GM18861 (cell line): Measurements from ENCODE around the gene PRKCD.

Experiments
- ATAC-seq: cut with Tn5 transposase; IDR thresholded peaks from one replicate; pipeline ENCODE4 v1.9.1; 2021; ENCODE audit not compliant: unreplicated experiment

PRKCD gene

DNA sequence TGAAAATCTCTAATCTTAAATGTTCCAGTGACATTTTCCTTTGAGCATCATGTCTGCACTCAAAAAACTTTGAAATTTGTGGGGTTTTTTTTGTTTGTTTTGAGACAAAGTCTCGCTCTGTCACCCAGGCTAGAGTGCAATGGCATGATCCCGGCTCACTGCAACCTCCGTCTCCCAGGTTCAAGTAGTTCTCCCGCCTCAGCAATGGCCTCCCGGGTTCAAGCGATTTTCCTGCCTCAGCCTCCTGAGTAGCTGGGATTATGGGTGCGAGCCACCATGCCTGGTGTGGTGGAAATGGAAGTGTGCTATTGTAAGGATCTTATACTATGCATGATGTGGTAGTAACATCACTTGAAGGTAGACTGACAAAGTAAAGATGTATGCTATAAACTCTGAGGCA, 52.3 kb downstream of the PRKCD start:
- no peak for ATAC-seq

DNA sequence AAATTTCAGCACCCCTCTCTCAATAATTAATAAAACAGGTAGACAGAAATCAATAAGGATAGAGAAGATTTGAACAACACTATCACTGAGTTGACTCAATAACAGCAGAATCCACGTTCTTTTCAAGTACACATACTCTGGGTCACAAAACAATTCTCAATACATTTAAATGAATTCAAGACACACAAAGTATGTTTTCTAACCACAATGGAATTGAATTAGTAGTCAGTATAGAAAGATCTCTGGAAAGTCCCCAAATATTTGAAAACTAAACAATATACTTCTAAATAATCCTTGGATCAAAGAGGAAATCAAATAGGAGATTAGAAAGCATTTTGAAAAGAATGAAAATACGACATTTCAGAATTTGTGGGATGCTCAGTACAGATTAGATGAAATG, 54.8 kb downstream of the PRKCD start:
- no peak for ATAC-seq

DNA sequence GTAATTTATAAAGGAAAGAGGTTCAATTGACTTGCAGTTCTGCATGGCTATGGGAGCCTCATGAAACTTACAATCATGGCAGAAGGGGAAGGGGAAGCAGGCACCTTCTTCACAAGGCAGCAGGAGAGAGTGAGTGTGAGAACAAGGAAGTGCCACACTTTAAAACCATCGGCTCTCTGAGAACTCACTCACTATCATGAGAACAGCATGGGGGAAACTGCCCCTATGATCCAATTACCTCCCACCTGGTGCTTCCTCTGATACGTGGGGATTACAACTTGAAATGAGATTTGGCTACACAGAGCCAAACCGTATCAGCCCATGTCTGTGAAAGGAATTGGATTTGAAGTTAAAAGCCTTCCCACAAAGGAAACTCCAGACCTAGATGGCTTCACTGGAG, 55.7 kb downstream of the PRKCD start:
- ATAC-seq, result no peak

DNA sequence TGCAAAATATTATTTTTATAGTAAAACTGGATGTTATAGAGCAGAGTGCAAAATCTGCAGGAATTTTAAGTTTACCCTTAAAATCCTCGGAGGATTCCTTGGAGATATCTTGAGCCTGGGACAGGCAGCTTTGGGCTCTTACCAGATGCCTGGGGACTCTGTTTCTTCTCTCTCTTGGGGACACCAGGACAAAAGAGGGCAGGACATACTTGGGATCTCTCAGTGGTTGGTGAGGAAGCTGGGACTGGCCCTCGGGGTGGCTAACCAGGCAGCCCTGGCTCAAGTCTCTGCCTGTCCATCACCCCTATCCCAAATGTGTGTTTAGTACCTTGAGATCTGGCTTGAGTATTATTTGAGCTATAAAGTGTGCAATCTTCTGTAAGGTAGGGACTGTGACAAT, 56.2 kb downstream of the PRKCD start:
- ATAC-seq, result no peak

DNA sequence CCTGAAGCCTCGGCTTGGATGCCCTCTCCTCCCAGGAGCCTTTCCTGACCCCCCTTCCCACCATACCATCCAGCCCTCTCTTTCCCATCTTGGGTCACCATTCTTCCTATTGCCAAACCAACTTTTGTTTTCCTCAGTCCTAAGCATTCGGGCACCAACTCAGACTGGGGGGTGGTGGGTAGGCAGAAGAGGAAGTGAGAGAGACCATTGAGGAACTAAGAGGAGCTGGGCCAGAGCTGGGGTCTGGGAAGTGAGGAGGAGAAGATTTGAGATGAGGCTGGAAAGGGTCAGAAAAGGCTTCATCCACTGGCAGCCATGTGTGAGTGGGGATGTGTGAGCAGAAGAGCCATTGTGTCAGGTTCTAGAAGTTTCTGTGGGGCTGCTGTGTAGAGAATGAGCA, 57.1 kb downstream of the PRKCD start:
- ATAC-seq, result no peak

DNA sequence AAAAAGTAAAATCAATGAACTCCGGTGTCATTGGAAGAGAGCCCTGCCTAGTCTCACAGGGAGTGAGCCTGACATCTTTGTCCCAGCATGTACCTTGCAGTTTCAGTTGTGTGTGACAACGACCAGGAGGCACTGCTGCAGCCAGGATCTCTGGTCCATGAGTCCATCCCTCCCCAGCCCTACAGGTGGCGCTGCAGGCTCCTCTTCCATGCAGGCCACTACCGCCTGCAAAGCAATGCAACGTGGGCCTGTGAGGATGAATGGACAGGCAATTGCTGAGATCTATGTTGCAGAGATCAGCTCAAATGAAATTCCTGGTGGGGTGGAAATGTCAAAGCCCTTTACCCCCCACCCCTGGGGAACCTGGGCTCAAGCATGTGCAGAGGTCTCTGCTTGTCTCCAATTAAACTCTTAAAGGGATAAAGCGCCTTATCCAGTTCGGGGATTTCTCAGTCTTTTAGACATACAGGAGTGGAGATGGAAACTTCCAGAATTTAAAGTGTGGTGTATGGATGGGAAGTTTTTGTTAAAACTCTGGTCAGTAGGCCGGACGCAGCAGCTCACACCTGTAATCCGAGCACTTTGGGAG, 59.0 kb downstream of the PRKCD start:
- ATAC-seq, result peak; percentile 72

DNA sequence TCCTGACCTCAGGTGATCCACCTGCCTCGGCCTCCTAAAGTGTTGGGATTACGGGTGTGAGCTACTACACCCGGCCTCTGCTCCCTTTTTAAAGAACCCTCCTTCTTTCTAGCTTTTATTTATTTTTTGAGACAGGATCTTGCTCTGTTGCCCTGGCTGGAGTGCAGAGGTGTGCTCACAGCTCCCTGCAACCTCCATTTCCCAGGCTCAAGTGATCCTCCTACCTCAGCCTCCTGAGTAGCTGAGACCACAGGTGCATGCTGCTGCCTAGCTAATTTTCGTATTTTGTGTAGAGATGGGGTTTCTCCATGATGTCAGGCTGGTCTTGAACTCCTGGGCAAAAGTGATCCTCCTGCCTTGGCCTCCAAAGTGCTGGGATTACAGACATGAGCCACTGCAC, 60.3 kb downstream of the PRKCD start:
- no peak for ATAC-seq

DNA sequence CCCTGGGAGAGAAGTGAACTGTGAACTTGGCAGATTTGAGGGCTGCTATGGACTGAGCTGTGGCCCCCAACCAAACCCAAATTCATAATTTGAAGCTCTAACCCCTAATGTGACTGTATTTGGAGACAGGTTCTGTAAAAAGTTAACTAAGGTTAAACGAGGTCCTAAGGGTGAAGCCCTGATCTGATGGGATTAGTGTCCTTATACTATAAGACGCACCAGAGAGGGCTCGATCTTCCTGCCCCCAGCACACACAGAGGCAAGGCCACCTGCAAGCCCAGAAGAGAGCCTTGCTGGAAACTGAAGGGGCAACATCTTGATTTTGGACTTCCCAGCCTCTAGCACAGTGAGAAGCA, 60.8 kb downstream of the PRKCD start:
- ATAC-seq, result no peak

DNA sequence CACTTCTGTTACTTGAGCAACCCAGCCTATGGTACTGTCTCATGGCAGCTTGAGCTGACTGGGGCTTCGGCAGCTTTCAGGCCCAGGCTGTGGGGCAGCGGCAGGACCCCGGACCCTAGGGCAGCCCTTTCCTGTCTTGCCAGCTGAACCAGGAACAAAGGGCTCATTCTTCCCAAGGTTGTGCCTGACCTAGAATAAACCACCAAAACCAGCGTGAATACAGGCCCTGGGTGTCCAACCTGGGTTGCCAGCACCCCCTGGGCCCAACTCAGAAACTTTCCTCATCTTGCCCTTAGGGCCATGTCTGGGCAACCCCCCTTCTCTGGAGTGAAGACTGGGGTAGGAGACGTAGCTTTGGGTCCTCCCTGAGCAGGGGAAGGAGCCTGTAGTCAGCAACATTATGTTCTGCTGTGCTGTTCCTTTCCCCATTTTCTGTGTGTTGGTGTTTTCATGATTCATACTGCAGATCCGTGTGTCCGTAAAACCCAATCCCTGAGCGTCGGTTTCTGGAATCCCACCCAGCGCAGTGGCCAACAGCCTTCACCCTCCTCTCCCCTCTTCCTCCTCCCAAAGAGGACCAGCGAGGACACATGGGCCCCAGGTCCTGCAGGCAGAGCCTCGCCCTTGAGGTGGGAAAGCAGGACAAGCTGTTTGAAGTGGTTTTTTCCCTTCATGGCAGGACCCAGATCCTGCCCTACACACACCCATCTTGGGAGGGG, 61.3 kb downstream of the PRKCD start:
- ATAC-seq, result no peak

DNA sequence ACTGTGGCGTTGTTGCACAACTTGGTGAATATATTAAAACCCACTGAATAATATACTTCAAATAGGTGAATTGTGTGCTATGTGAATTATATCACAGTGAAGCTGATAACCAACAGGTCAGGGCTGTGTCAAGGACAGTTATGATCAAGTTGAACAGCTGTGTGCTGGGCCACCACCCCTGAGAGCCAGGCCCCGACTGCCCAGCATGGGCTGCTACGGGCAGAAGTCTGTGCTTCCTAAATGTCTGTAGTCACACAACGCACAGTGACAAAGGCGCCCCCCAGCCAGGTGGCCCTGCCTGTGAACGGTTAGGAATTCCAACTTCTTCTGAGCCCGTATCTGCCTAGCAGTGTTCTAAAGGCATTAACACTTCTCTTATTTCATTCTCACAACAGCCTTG, 62.0 kb downstream of the PRKCD start:
- no peak for ATAC-seq

DNA sequence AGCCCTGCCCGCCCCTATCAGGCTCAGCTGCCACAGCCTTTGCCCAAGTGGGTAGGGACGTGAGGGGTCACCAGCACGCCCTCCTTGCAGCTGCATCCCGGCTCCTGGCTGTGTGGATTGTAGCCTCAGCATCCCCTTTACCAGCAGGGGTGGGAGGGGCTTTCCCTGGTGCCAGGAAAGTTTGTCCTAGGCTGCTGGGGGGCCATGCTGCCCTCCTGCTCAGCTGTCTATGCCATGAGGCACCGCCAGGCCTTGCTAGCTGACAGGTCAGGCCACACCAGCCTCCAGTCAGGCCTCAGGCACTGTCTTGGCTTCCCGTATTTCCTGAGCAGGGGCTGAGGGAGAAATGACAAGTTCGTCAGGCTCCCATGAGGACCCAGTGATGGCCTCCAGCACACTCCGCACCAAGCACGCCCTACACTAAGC, 62.5 kb downstream of the PRKCD start:
- no peak for ATAC-seq

DNA sequence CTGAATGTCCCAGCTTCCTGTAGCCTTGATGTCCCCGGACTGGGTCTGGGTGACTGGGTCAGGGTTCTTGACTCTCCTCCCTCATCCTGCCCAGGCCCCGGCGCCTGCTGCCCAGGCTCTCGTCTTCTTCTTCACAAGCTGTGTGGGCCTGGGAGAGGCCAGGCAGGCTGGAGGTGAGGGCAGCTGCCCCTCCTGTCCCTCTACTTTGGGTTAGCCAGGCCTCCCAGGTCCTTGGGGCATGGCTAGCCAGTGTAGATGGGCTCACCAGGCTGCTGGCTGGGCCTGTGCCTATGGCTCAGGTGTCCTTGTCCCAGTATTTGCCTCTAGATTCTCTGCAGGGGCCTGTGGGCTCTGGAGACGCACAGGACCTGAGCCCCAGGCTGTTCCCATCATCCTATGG, 63.0 kb downstream of the PRKCD start:
- ATAC-seq, result no peak

DNA sequence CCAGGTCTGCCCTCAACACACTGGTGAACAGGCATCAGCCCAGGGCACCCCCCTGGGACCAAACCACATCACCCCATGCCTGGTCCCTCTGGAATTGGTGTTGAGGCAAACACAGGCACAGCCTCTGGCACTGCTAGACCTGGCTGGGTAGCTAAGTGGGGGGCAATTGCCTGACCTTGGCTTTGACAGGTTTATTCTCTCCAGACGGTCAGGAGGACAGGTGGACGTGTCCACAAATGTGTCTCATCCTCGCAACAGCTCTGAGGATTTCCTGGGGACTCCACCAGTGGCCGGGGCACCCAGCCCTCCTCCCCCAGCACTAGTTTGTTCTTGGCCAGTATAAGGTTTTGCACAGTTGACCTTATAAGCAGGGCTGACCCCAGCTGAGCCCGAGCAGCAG, 63.5 kb downstream of the PRKCD start:
- no peak for ATAC-seq

DNA sequence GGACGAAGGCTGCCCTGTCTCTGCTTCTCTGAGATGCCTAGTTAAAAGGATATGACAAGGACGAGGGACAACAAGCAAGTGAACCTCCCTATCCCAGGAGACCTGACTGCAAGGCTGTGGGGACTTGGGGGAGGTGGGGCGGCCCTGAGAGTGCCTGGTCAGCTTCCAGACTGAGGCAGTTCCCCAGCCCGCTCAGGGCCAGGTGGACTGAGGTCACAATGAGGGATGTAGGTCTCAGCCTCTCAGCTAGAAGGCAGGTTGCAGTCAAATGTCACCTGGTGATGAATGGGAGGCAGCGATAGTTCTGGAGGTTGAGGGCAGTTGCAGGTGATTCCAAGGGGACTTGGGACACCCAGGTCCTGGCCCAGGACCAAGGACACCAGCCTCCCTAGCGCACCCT, 64.2 kb downstream of the PRKCD start:
- ATAC-seq, result no peak

DNA sequence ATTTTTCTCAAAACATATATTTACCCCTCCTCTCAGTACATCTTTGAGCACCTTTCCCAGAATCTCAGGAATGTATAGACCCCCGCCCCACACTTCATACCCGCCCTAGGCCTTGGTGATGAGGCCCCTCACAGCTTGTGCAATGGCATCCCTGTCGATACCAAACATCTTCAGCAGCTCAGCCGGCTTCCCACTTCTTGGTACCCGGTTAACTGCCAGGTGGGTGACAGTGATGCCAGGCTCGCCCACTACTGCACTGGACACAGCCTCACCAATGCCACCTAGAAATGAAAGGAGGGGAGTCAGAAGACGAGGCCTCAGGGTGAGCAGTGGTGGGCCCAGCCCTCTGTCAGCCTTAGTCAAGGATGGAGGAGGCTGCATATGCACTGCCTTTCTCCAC, 64.6 kb downstream of the PRKCD start:
- ATAC-seq, result no peak

DNA sequence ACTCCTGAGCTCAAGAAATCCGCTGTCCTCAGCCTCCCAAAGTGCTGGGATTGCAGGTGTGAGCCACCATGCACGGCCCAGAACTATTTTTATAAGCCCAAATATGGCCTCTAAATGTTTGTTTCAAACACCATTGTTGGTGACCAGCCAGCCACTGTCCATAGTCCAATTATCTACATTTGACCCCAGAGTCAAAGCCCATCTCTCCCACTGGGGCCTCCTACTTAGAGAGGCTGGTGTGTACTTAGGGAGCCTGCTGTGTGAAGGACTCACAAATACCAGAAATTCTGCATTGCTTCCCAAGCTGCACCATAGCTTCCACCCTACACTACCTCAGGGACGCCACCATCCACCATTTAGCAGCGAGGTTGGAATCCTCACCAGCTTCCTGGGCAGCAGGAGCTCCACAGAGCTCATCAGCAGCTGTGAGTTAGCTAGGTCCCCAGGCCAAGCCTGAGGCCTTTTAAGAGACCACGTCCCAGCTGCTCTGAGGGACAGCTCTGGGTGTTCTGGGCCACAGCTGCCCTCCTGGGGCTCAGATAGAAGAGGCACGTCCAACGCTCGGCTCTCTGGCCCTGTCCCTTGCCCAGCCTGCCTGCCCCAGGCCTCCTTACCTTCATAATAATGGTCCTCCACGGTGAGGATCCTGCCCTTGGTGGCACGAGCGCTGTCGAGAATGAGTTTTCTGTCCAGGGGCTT, 65.3 kb downstream of the PRKCD start:
- no peak for ATAC-seq

DNA sequence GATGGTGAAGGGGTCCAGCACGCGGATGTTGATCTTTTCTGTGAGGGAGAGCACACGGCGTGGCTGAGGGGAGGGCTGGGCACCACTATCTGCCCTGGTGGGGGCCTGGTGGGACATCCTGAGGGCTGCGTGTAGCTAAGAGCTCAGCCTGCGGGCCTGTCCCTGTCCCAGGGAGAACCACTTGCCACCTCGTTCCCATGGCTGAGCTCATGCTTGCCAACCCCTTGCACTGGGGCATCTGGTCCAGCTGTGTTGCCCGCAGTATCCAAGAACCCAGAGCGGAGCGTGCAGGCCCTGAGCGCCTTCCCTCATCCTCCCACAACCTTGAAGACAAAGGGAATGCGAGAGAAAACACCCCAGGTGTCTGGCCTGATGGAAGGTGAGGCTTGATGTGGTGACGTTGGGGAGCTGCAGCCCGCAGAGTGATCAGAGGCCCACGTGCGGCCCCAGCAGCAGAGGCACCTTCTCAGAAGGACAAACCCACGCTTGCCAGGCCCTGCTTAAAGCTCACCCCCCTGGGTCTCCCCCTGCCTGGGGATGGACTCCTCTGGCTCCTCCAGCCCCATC, 65.9 kb downstream of the PRKCD start:
- ATAC-seq, result no peak

DNA sequence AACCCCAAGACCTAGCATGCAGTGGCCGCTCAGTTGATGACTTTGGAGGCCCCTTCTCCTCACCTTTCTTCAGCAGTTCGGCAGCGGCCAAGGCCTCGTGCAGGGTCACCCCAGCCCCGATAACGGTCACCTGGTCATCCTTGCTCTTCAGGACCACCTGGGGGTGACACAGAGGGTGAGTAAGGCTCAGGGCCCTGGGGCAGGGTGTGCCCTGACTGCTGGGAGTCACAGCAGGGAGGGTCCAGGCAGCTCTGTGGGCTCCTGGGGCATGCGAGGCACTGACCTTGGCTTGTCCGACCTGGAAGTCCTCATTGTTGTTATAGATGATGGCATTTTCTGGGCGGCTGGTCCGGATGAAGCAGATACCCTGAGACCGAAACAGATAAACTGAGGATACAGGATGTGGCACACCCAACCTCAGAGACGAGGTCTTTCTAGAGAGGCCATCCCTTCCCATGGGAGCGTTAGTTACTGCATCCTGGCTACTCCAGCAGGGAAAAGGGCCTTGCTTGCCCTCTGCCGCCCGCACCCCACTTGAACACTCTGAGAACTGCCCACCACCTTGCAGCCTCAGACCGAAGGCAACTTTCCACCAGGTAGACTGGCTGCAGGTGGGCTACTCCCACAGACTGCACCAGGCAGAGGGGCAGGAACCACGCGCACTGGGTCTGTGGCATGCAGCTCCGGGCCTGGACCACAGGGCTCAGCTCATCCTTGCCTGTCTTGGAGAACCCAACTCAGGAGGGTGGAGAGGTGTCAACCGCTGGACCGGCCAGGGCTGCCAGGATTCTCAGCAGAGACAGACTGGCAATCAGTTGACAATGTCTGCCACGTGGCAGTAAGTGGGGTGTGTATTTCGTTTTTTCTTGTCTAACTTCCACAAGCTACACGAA, 67.2 kb downstream of the PRKCD start:
- no peak for ATAC-seq

DNA sequence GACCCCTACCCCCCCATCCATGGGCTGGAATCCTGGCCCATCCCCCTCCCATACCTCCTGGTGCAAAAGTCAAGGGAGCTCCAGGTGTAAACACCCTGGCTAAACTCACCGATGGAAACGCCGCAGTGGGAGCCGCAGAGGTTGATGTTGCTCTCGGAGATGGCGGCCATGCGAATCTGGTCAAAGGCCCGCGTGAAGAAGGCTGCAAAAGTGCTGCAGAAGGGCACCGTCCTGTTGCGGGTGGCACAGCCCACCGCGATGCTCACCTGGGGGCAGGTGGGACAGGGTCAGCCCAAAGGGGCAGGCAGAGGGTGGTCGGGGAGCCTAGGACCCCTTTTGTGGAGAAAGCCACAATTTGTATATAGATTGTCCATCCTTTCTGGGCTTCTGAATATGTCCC, 68.2 kb downstream of the PRKCD start:
- no peak for ATAC-seq

DNA sequence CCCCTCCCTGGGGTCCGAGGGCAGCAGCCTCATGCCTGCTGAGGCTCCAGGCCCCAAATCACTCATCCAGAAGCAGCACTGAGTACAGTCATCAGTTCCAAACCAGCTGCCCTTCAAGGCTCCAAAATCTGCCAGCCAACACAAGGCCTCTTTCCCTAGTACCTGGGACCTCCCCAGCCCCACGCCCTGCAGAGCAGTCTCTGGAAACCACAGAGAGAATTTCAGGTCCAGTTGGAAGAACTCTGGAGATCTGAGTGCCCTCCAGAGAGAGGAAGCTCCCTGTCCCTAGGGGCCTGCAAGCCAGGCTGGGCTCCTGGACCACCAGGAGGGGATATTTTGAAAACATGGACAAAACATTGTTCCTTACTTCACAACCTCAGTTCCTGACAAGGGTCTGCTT, 68.6 kb downstream of the PRKCD start:
- no peak for ATAC-seq

DNA sequence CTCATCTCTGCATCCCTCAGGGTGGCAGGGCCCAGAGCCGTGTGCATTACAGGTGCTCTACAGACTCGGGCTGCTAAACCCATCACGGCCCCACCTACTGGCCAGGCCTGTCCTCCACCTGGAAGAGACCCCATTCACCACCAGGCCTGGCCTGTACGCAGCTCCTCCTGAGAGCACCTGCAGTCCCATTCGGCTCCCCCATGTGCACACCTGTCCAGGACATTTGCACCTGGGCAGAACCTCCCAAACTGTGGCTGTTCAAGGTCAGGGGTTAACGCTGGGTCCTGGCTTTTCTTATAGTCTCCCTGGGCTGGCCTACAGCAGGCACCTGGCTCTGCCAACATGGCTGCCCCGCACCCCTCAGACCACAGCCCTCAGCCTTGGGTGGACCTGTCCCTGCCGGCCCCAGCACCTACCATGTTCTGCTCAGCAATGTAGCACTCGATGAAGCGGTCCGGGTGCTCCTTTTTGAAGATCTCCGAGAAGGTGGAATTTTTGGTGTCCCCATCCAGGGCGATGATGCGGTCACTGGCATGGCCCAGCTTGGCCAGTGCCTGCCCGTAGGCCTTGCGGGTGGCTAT, 69.1 kb downstream of the PRKCD start:
- no peak for ATAC-seq
